RWPE2 (cell line): ENCODE data around the gene SAPCD1.

ENCODE experiments used
- ATAC-seq: fragments of 200-7000 bp; cut with Tn5 transposase; 3 replicates; pipeline ENCODE4 v1.9.1; 2021; ENCODE audit warnings: low read depth
- DNase-seq: peaks from one replicate; pipeline ENCODE4 v3.0.0-alpha.2; 2020; ENCODE audit warnings: low spot score
- H3K27ac ChIP-seq: fragments of 450-650 bp; 2 replicates; pipeline ENCODE4 v1.5.1; 2017; ENCODE audit warnings: mild to moderate bottlenecking; ENCODE audit not compliant: poor library complexity, severe bottlenecking
- H3K27me3 ChIP-seq: fragments of 250-450 bp; sonication (Bioruptor Pico); 2 replicates; pipeline ENCODE4 v1.5.1; 2021; ENCODE audit warnings: mild to moderate bottlenecking, moderate library complexity; ENCODE audit not compliant: insufficient read depth, poor library complexity, severe bottlenecking
- H3K36me3 ChIP-seq: fragments of 250-450 bp; sonication (Bioruptor Pico); 2 replicates; pipeline ENCODE4 v1.5.1; 2020; ENCODE audit warnings: low read depth, mild to moderate bottlenecking, moderate library complexity
- H3K4me1 ChIP-seq: fragments of 250-450 bp; sonication (Bioruptor Pico); 2 replicates; pipeline ENCODE4 v1.5.1; 2021; ENCODE audit warnings: mild to moderate bottlenecking, moderate library complexity; ENCODE audit not compliant: insufficient read depth, poor library complexity, severe bottlenecking
- H3K4me3 ChIP-seq: fragments of 250-450 bp; sonication (Bioruptor Pico); 2 replicates; pipeline ENCODE4 v1.5.1; 2021; ENCODE audit warnings: mild to moderate bottlenecking, moderate library complexity; ENCODE audit not compliant: severe bottlenecking
- H3K9me3 ChIP-seq: fragments of 250-450 bp; sonication (Bioruptor Pico); 2 replicates; pipeline ENCODE4 v1.5.1; 2021; ENCODE audit warnings: mild to moderate bottlenecking, moderate library complexity; ENCODE audit not compliant: severe bottlenecking
- CTCF ChIP-seq: fragments of 450-650 bp; IDR thresholded peaks from one replicate; pipeline ENCODE4 v1.5.1; 2017; ENCODE audit warnings: mild to moderate bottlenecking, moderate library complexity; ENCODE audit not compliant: poor library complexity, severe bottlenecking

The SAPCD1 gene

GRCh38 chr6:31762356-31762755 lies at the start of gene SAPCD1:
Gene SAPCD1, plus strand, starts transcription at chr6:31762656. Its CDS starts 399 bp downstream, at chr6:31763055.
- Histone ChIP-seq H3K9me3 (no peaks in the 10 kb centered on the region), H3K36me3 (peaks cover 28% of the 10 kb centered on the region), H3K4me1 (peaks cover 3% of the 10 kb centered on the region), H3K4me3 (no peak within 1 kb of the TSS), H3K27ac (peak within 1 kb of the TSS; percentile 6), H3K27me3 (no peaks in the 10 kb centered on the region)
- TF ChIP-seq CTCF = no peak
- ATAC-seq (no peak), DNase-seq (no peak)

GRCh38 chr6:31713465-31713864 lies 49.0 kb upstream of the SAPCD1 start:
- no peaks in the 10 kb centered on the region for H3K27me3 ChIP-seq
- H3K9me3 ChIP-seq = no peaks in the 10 kb centered on the region
- no peak for DNase-seq
- peaks cover 17% of the 10 kb centered on the region for H3K4me1 ChIP-seq
- no peak overlapping the region for H3K27ac ChIP-seq
- H3K4me3 ChIP-seq = no peak overlapping the region
- ATAC-seq = no peak
- no peak for TF ChIP-seq CTCF
- H3K36me3 ChIP-seq = no peaks in the 10 kb centered on the region

GRCh38 chr6:31713991-31714684 lies 48.3 kb upstream of the SAPCD1 start:
- no peak for TF ChIP-seq CTCF
- H3K4me1 ChIP-seq = peaks cover 21% of the 10 kb centered on the region
- DNase-seq = no peak
- H3K27me3 ChIP-seq = no peaks in the 10 kb centered on the region
- no peak overlapping the region for H3K27ac ChIP-seq
- H3K36me3 ChIP-seq = no peaks in the 10 kb centered on the region
- no peaks in the 10 kb centered on the region for H3K9me3 ChIP-seq
- H3K4me3 ChIP-seq = no peak overlapping the region
- ATAC-seq = no peak

- no peak for TF ChIP-seq CTCF
- H3K27ac ChIP-seq = no peak within 1 kb of the TSS
- no peaks in the 10 kb centered on the region for H3K27me3 ChIP-seq
- peaks cover 21% of the 10 kb centered on the region for H3K4me1 ChIP-seq
- no peak for DNase-seq
- no peaks in the 10 kb centered on the region for H3K9me3 ChIP-seq
- H3K4me3 ChIP-seq = no peak within 1 kb of the TSS
- no peak for ATAC-seq
- no peaks in the 10 kb centered on the region for H3K36me3 ChIP-seq
Measured at GRCh38 chr6:31715022-31715958, 47.2 kb upstream of the SAPCD1 start, which contains the start of gene LY6G6D. Gene LY6G6D, plus strand, starts transcription at chr6:31715348. Its CDS starts 8 bp downstream, at chr6:31715356.
